ENCODE data around the gene MYH10.
A peak's percentile ranks its signal among the peaks of the same experiment; 100 is the strongest.

Gene MYH10

GRCh38 chr17:8490256-8491023, 140.1 kb downstream of the MYH10 start:
- no peak for DNase-seq

- no peak for DNase-seq
Observed at GRCh38 chr17:8489841-8490240, 140.7 kb downstream of the MYH10 start.

- DNase-seq, result no peak
Observed at GRCh38 chr17:8488901-8489300, 141.6 kb downstream of the MYH10 start.

GRCh38 chr17:8488491-8488890, 142.0 kb downstream of the MYH10 start:
- DNase-seq, result no peak

GRCh38 chr17:8487743-8488142, 142.8 kb downstream of the MYH10 start:
- no peak for DNase-seq

GRCh38 chr17:8487130-8487645, 143.3 kb downstream of the MYH10 start:
- no peak for DNase-seq

- DNase-seq, result no peak
Observed at GRCh38 chr17:8485491-8485890, 145.0 kb downstream of the MYH10 start.

- DNase-seq, result no peak
Observed at GRCh38 chr17:8484465-8484864, 146.1 kb downstream of the MYH10 start.

GRCh38 chr17:8482546-8482945, 148.0 kb downstream of the MYH10 start:
- no peak for DNase-seq

- DNase-seq, result no peak
Observed at GRCh38 chr17:8481703-8482102, 148.8 kb downstream of the MYH10 start.

DNA sequence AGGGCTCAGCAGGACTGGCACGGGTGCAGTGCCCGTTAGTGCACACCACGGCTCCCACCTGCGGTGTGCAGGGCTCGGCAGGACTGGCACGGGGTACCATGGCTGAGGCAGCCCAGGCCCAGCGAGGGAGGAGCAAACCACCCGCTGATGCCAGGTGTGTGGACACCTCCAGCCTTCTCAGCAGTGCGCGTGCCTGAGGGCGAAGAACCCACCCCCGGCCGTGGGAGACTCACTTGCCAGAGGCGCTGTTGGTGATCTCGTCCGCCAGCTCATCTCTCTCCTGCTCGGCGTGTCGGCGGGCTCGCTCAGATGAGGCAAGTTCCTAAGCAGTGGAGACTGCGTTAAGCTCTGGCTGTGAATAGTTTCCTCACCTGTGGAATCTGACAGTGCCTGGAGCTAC, 149.4 kb downstream of the MYH10 start:
- DNase-seq, result no peak

GRCh38 chr17:8480011-8480976, 150.2 kb downstream of the MYH10 start:
- no peak for DNase-seq

DNA sequence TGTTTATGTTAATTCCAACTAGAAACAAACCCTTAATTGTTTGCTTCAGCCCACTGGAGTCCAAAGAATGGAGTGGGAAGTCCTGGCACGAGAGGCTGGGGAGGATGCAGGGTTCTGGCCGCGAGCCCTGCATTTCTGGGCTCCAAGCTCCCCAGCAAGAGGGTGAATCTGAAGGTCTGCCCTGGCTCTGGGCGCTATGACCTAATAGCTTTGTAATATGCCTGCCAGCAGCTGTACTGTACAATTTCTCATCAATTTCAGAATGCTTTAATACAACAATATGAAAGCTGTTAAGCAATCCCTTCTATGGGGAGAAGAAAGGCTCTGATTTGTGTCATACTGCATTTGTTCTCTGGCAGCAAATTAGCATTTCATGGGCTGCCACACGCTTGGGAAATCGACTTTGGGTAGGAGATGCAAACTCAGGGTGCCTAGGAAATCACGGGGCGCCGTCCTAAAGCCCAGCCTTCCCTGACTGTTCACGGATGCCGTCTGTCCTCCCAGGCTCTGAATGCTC, 151.0 kb downstream of the MYH10 start:
- no peak for DNase-seq

DNA sequence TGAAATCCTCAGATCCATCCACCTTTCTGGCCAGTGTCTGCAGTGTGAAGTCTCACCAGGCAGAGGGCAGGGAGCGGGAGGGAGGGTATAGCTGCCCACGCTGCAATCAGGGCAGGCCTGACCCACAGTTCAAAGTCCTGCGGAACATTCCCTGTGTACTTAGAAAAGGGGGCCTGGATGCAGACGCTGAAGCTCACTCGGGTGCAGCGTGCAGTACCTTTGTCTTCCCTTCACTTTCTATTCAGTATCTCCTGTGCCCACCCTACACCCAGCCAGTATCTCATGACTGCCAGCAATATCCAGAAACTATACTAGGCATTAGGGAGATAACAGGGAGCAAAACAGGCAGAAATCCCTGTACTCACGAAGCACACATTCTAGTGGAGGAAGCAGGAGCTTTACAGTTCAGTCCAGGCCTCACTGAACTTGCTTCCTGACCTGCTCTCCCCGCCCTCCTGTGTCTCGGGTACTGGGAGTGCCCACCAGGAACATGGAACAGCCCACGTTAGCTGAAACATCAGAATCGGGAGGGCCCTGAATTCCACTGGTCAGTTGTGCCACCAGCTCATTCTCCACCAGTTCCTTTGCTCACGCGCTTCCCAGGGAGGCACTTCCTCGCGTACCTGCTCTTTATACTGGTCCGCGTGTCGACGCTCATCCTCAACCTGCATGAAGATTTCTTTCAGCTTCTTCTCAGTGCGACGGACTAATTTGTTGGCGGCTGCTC, 152.6 kb downstream of the MYH10 start:
- DNase-seq, result no peak

GRCh38 chr17:8477171-8477570, 153.4 kb downstream of the MYH10 start:
- DNase-seq, result no peak

GRCh38 chr17:8476741-8477140, 153.8 kb downstream of the MYH10 start:
- no peak for DNase-seq

DNA sequence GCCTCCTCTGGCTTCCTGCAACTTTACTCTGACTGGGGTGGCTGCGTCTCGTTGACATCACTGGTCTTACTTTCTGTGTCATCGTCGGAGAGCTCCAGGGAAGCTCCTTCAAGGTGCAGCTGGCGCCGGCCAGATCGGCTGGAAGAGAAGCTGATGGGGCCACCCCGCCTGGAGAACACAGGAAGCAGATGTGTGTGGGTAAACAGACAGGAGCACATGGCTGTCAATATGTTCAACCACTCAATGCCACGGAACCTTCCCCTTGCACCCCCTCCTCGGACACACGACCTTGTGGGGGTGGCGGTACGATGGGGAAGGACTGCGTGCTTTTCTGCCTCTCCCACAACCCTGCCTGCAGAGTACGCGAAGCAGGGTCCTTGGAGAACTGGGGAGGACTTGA, 154.7 kb downstream of the MYH10 start:
- no peak for DNase-seq

DNA sequence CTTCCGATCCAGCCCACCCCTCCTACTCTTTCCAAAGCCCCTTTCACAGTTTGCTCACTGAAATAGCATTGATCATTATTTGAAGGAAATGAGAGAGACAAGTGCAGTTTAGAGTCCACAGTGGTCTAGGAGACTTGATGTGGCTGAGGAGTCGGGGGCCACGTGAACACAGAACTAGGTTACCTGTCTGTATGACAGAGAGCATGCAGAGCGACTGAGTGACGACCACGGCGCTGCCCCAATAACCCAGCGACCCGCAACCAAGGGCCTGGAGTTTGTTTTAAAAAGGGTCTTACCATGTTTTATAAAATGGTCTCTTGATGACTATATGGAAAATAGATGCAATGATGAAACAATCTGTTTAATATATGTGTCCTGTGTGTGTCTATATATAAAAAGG, 155.3 kb downstream of the MYH10 start:
- DNase-seq, result no peak

- DNase-seq, result no peak
Observed at GRCh38 chr17:8474826-8475225, 155.7 kb downstream of the MYH10 start.

GRCh38 chr17:8473451-8474192, 156.9 kb downstream of the MYH10 start:
- DNase-seq, result no peak

DNA sequence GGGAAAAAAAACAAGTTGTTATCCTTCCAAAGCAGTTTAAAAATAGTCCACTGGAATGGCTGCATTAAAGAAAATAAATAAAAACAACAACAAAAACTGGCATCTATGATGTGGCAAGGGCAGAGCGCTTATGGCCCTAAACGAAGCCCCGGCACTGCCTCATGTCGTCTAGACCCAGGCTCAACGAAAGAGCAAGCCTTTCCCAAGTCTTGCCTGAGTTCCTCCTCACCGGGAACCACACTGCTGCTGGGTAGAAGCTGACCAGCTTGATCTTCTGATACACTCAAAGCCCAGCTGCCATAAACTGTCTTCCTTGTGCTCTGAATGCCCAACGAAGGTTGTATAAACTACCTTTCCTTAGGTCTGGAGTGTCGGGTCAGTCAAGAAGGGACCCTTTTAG, 157.9 kb downstream of the MYH10 start:
- no peak for DNase-seq

GRCh38 chr17:8470447-8471047, 160.0 kb downstream of the MYH10 start:
- peak; percentile 25 for DNase-seq
